Nephron (organoid): ENCODE measurements around the gene ARHGAP10.

ENCODE experiments used
- H3K27ac Mint-ChIP-seq, 3 experiments: 2 replicates each; pipeline ENCODE4 v1.8.0; 2020; ENCODE audit warnings: mixed read lengths in 3 of 3, mild to moderate bottlenecking in 2 of 3, moderate library complexity in 1 of 3
- H3K27me3 Mint-ChIP-seq: 2 replicates; pipeline ENCODE4 v1.8.0; 2021; ENCODE audit warnings: low read depth, mild to moderate bottlenecking, moderate library complexity, mixed read lengths
- H3K36me3 Mint-ChIP-seq: 2 replicates; pipeline ENCODE4 v1.8.0; 2020; ENCODE audit warnings: low read depth, mixed read lengths
- H3K4me1 Mint-ChIP-seq: 2 replicates; pipeline ENCODE4 v1.8.0; 2020; ENCODE audit warnings: mixed read lengths
- H3K4me3 Mint-ChIP-seq, 3 experiments: 2 replicates each; pipeline ENCODE4 v1.8.0; 2020; ENCODE audit warnings: mild to moderate bottlenecking in 3 of 3, mixed read lengths in 3 of 3, moderate library complexity in 2 of 3
- H3K9me3 Mint-ChIP-seq: 2 replicates; pipeline ENCODE4 v1.8.0; 2020; ENCODE audit warnings: mixed read lengths
- CTCF ChIP-seq, 3 experiments: fragments of 200-600 bp; sonication (generic); IDR thresholded peaks; one replicate each; pipeline ENCODE4 v1.5.0; 2021; ENCODE audit warnings: antibody characterized with exemption in 3 of 3; ENCODE audit not compliant: unreplicated experiment in 3 of 3

ARHGAP10 gene

GRCh38 chr4:147689067-147689466, 42.8 kb upstream of the ARHGAP10 start:
- no peak overlapping the region for H3K4me3 Mint-ChIP-seq
- peaks cover 4% of the 10 kb centered on the region for H3K4me1 Mint-ChIP-seq
- no peak overlapping the region for H3K27ac Mint-ChIP-seq
- H3K9me3 Mint-ChIP-seq = peaks cover 3% of the 10 kb centered on the region
- no peak for TF ChIP-seq CTCF (IDR thresholded peaks at IDR 0.05; ENCODE audit: unreplicated experiment in 3 of 3)
- peaks cover 4% of the 10 kb centered on the region for H3K27me3 Mint-ChIP-seq
- H3K36me3 Mint-ChIP-seq = no peaks in the 10 kb centered on the region

GRCh38 chr4:147691820-147692219, 40.1 kb upstream of the ARHGAP10 start:
- H3K36me3 Mint-ChIP-seq = no peaks in the 10 kb centered on the region
- no peak for TF ChIP-seq CTCF (IDR thresholded peaks at IDR 0.05; ENCODE audit: unreplicated experiment in 3 of 3)
- no peaks in the 10 kb centered on the region for H3K9me3 Mint-ChIP-seq
- H3K4me1 Mint-ChIP-seq = no peaks in the 10 kb centered on the region
- peaks cover 11% of the 10 kb centered on the region for H3K27me3 Mint-ChIP-seq
- no peak overlapping the region for H3K27ac Mint-ChIP-seq
- H3K4me3 Mint-ChIP-seq = no peak overlapping the region

GRCh38 chr4:147693218-147693617, 38.7 kb upstream of the ARHGAP10 start:
- Mint-ChIP-seq H3K36me3 (no peaks in the 10 kb centered on the region), H3K4me3 (no peak overlapping the region), H3K27me3 (peaks cover 11% of the 10 kb centered on the region), H3K27ac (no peak overlapping the region), H3K9me3 (no peaks in the 10 kb centered on the region), H3K4me1 (no peaks in the 10 kb centered on the region)
- TF ChIP-seq CTCF (IDR thresholded peaks at IDR 0.05; ENCODE audit: unreplicated experiment in 3 of 3) = no peak

GRCh38 chr4:147696866-147697265, 35.0 kb upstream of the ARHGAP10 start:
- H3K4me3 Mint-ChIP-seq = no peak overlapping the region
- peaks cover 6% of the 10 kb centered on the region for H3K9me3 Mint-ChIP-seq
- no peak overlapping the region for H3K27ac Mint-ChIP-seq
- peaks cover 7% of the 10 kb centered on the region for H3K27me3 Mint-ChIP-seq
- H3K4me1 Mint-ChIP-seq = no peaks in the 10 kb centered on the region
- no peaks in the 10 kb centered on the region for H3K36me3 Mint-ChIP-seq
- no peak for TF ChIP-seq CTCF (IDR thresholded peaks at IDR 0.05; ENCODE audit: unreplicated experiment in 3 of 3)

GRCh38 chr4:147704846-147705245, 27.0 kb upstream of the ARHGAP10 start:
- H3K4me1 Mint-ChIP-seq = peaks cover 5% of the 10 kb centered on the region
- H3K4me3 Mint-ChIP-seq = no peak overlapping the region
- no peaks in the 10 kb centered on the region for H3K36me3 Mint-ChIP-seq
- H3K27me3 Mint-ChIP-seq = peaks cover 4% of the 10 kb centered on the region
- H3K9me3 Mint-ChIP-seq = peaks cover 3% of the 10 kb centered on the region
- peak overlapping the region; percentile 33 to 86 (median 70) for H3K27ac Mint-ChIP-seq
- TF ChIP-seq CTCF (IDR thresholded peaks at IDR 0.05; ENCODE audit: unreplicated experiment in 3 of 3) = no peak

GRCh38 chr4:147707892-147708672, 23.8 kb upstream of the ARHGAP10 start:
- TF ChIP-seq CTCF (IDR thresholded peaks at IDR 0.05; ENCODE audit: unreplicated experiment in 3 of 3) = peak; percentile 85 to 90 (median 90)
- H3K4me3 Mint-ChIP-seq = no peak overlapping the region
- no peak overlapping the region for H3K27ac Mint-ChIP-seq
- peaks cover 4% of the 10 kb centered on the region for H3K27me3 Mint-ChIP-seq
- H3K4me1 Mint-ChIP-seq = peaks cover 5% of the 10 kb centered on the region
- H3K36me3 Mint-ChIP-seq = no peaks in the 10 kb centered on the region
- no peaks in the 10 kb centered on the region for H3K9me3 Mint-ChIP-seq
